GM18867 (cell line): ENCODE results near the gene PACSIN2.

ENCODE experiments used
- ATAC-seq: cut with Tn5 transposase; IDR thresholded peaks from one replicate; pipeline ENCODE4 v1.9.1; 2021; ENCODE audit warnings: mild to moderate bottlenecking, moderate library complexity; ENCODE audit not compliant: unreplicated experiment

Gene PACSIN2

GRCh38 chr22:42869888-42870480 is 145.0 kb downstream of the PACSIN2 start:
- ATAC-seq, result no peak

DNA sequence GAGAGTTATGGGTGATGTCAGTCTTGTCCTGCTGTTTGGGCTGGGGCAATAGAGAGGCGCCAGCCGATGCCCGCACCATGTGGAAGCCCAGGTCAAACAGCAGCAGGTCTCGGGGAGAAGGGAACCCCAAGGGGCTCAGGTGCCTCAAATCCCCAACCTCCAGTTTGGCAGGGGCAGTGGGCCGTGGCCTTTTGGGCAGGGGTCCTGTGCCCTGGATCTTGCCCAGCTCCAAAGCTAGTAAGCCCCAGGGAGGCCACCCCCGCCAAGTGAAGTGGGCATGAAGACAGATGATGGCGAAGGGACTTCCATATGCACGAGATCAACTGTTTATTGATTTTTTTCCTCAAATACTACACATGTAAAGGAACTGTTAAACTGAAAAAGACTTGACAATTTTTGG is 145.5 kb downstream of the PACSIN2 start:
- ATAC-seq, result no peak

GRCh38 chr22:42868751-42869251 is 146.1 kb downstream of the PACSIN2 start:
- no peak for ATAC-seq

DNA sequence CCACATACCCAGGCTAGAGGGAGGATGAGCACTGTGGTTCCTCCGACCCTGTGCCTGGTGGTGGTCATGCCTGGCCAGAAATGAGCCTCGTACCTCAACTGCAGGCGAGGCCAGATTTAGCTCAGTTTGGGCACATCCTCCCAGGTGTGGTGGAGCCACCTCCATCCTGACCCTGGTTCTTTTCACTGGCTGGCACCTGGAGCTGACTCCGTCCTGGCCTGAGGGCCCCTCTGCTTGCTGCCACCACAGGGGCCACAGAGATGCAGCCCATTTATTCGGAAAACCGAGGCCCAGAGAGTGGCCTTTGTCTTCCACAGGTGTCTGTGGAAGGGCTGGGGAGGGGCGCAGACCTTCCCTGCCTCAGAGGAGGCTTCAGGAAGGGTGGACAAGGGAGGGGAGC is 148.8 kb downstream of the PACSIN2 start:
- ATAC-seq, result no peak

- no peak for ATAC-seq
These were observed 149.4 kb downstream of the PACSIN2 start for GRCh38 chr22:42865536-42865935.

- no peak for ATAC-seq
These were observed 151.5 kb downstream of the PACSIN2 start for GRCh38 chr22:42863349-42863961.

GRCh38 chr22:42862045-42862734 is 152.8 kb downstream of the PACSIN2 start:
- no peak for ATAC-seq

- ATAC-seq, result no peak
These were observed 154.0 kb downstream of the PACSIN2 start for GRCh38 chr22:42860968-42861367.

GRCh38 chr22:42857845-42858481 is 157.0 kb downstream of the PACSIN2 start:
- ATAC-seq, result no peak

- peak; percentile 82 for ATAC-seq
These were observed 157.9 kb downstream of the PACSIN2 start, which contains the start of gene ARFGAP3 for GRCh38 chr22:42856865-42857704. ARFGAP3 (minus strand) TSS chr22:42857273; CDS start chr22:42857182, 91 bp downstream.

- ATAC-seq, result peak; percentile 17
These were observed 158.6 kb downstream of the PACSIN2 start for GRCh38 chr22:42856179-42856864.

DNA sequence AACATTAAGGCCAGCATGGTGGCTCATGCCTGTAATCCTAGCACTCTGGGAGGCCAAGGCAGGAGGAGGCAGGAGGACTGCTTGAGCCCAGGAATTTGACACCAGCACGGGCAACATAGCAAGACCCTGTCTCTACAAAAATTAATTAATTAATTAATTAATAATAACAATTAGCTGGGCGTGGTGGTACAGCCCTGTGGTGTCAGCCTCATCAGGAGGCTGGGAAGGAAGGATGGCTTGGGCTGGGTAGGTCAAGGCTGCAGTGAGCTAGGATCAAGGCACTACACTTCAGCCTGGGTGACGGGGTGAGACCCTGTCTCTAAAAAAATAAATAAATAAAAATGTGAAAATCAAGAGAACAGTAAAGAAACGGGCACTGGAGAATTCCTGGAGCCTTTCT is 159.2 kb downstream of the PACSIN2 start:
- ATAC-seq, result no peak

DNA sequence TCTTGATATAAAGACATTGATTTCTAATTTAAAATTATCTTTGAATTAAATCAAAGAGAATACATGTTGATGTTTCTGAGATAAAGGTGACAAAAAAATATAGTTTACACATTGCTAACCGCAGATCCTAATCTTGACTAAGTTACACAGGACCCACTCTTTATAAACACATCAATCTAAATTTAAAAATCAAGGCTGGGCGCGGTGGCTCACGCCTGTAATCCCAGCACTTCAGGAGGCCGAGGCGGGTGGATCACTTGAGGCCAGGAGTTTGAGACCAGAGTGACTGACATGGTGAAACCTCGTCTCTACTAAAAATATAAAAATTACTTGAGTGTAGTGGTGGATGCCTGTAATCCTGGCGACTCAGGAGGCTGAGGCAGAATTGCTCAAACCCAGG is 159.7 kb downstream of the PACSIN2 start:
- ATAC-seq, result no peak

- ATAC-seq, result no peak
These were observed 165.9 kb downstream of the PACSIN2 start for GRCh38 chr22:42848941-42849550.

DNA sequence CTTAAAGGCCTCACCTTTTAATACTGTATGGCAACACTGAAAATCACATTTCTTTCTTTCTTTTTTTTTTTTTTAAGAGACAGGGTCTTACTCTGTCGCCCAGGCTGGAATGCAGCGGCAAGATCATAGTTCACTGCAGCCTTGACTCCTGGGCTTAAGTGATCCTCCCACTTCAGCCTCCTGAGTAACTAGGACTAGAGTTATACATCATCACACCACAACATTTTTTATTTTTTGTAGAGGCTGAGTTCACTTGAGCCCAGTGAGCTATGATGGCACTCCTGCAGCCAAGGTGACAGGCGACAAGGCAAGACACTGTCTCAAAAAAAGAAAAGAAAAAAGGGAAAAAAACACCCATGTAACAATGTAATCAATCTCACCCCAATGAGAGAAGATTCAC is 167.8 kb downstream of the PACSIN2 start:
- no peak for ATAC-seq

DNA sequence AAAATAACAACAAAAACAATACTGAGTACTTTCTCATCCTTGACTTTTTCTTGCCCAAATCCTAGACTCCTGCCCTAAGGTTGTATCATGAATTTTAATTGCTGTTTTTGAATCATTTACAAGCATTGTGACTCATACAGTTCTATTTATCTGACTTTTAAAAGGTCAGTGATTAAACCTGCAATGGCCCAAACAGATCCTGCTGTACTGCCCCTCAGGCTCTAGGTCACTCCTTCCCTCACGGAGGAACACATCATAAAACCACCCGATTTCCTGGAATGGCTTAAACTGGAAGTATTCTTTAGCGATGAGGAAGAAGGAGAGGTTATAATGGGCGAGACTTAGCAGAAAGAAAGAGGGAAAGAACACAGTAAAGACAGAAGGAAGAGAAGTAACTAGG is 170.2 kb downstream of the PACSIN2 start:
- ATAC-seq, result no peak

DNA sequence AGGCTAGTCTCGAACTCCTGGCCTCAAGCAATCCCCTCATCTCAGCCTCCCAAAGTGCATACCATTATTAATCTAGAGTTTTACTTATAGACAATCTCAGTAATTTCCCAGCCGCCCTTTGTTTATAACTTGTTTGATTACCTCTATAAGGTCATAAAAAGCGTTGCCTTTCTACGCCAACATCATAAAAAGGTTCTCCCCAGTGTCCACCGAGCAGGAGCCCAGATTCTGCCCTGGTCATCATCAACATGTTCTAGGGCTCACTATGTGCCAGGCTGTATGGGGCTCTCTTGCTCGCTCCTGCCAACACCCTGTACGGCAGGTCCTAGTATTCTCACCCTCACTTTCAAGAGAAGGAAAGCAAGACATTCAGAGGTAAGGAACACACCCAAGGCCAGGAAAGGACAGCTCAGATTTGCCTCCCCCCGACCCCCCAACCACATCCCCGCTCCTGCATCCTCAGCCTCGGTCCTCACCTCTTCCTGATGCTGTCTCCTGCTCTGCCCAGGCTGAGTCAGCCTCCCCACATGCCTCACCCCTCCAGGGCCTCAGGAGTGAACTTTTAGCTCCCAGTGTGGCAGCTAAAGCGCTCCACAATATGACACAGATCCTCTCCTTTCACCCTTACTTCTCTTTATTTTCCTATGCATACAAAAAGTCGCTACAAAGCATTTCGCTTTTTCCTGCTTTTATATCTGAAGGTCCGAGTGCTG is 172.1 kb downstream of the PACSIN2 start:
- ATAC-seq, result no peak

DNA sequence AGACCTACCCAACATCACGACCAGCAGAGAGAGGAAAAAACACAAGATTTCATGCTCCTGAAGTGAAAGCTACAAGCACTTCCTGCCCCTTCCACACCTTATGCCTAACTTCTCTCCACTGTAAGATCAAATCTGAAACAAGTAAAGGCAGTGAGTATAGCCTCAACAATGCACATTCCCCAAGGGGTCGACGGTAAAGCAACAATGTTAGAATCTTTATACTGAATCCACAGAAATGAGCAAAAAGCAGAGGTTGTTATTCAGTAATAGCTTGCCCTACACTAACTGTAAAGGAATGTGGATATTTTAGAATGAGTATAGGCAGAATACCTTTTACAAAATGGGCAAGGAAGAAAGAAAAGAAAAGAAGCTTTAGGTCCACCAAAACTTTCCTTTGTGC is 173.5 kb downstream of the PACSIN2 start:
- ATAC-seq, result no peak

DNA sequence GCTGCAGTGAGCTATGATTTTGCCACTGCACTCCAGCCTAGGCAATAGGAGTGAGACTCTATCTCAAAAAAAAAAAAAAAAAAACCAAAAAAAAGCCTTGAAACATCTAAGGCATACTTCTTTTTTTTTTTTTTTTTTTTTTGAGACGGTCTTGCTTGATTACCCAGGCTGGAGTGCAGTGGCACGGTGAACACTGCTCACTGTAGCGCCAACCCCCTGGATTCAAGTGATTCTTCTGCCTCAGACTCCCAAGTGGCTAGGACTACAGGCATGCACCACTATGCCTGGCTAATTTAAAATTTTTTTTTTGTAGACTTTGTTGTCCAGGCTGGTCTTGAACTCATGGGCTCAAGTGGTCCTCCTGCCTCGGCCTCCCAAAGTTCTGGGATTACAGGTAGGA is 177.4 kb downstream of the PACSIN2 start:
- no peak for ATAC-seq
